Measurements from ENCODE around the gene RNF123.

DNA sequence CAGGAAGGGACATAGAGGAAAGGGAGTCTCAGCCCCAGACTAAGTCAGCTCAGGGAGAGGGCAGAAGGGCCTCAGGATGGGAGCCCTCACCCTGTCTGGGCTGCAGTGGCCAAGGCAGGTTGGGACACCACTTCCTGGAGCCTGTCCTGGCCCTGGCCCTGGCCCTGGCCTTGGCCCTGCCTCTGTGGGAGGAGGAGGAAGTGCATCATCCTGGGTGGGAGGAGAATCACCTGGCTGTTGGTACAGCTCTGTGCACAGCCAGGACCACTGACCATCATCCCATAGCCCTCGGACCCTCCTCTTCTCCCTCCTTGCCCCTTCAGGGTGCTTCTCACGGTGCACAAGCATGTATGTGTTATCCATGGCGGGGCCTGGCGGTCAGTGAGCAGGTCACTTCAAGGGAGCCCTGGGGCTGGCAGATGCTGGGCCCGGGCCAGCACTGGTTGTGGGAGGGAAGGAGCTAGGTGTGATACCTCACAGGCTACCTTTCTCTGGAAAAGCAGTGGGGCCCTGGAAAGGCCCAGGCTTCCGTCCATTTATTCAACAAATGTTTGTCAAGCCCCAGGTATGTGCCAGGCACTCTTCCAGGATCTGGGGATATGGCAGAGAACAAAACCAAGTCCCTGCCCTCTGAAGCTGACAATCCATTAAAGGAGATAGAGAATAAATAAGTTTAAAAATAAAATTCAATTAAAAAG, 23.4 kb upstream of the RNF123 start:
- TF ChIP-seq, protein P1, sequence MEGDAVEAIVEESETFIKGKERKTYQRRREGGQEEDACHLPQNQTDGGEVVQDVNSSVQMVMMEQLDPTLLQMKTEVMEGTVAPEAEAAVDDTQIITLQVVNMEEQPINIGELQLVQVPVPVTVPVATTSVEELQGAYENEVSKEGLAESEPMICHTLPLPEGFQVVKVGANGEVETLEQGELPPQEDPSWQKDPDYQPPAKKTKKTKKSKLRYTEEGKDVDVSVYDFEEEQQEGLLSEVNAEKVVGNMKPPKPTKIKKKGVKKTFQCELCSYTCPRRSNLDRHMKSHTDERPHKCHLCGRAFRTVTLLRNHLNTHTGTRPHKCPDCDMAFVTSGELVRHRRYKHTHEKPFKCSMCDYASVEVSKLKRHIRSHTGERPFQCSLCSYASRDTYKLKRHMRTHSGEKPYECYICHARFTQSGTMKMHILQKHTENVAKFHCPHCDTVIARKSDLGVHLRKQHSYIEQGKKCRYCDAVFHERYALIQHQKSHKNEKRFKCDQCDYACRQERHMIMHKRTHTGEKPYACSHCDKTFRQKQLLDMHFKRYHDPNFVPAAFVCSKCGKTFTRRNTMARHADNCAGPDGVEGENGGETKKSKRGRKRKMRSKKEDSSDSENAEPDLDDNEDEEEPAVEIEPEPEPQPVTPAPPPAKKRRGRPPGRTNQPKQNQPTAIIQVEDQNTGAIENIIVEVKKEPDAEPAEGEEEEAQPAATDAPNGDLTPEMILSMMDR (IDR thresholded peaks at IDR 0.05) = no peak
- TF ChIP-seq ZFX (IDR thresholded peaks at IDR 0.05; ENCODE audit: borderline replicate concordance) = no peak

Measured in 22Rv1 (cell line).